ENCODE measurements around the gene DLG2.
A peak's percentile ranks its signal among the peaks of the same experiment; 100 is the strongest.

Gene DLG2

GRCh38 chr11:83728281-83728680, 1898.9 kb downstream of the DLG2 start:
- H3K4me3 ChIP-seq (ENCODE audit: low read depth, low read length): no peak overlapping the region
- DNase-seq (ENCODE audit: low read depth): no peak
- TF ChIP-seq CTCF (conservative IDR thresholded peaks at IDR 0.05; ENCODE audit: low read depth, low read length): no peak

- DNase-seq (ENCODE audit: low read depth): no peak
- H3K4me3 ChIP-seq (ENCODE audit: low read depth, low read length): no peak overlapping the region
- no peak for TF ChIP-seq CTCF (conservative IDR thresholded peaks at IDR 0.05; ENCODE audit: low read depth, low read length)
Observed at GRCh38 chr11:83727251-83727650, 1899.9 kb downstream of the DLG2 start.

- no peak for TF ChIP-seq CTCF (conservative IDR thresholded peaks at IDR 0.05; ENCODE audit: low read depth, low read length)
- no peak for DNase-seq (ENCODE audit: low read depth)
- no peak overlapping the region for H3K4me3 ChIP-seq (ENCODE audit: low read depth, low read length)
Observed at GRCh38 chr11:83726316-83726715, 1900.8 kb downstream of the DLG2 start.

GRCh38 chr11:83725728-83726127, 1901.4 kb downstream of the DLG2 start:
- no peak for TF ChIP-seq CTCF (conservative IDR thresholded peaks at IDR 0.05; ENCODE audit: low read depth, low read length)
- H3K4me3 ChIP-seq (ENCODE audit: low read depth, low read length): no peak overlapping the region

GRCh38 chr11:83725269-83725560, 1901.9 kb downstream of the DLG2 start:
- no peak overlapping the region for H3K4me3 ChIP-seq (ENCODE audit: low read depth, low read length)
- DNase-seq (ENCODE audit: low read depth): no peak

More at GRCh38 chr11:83725728-83726127, 1901.4 kb downstream of the DLG2 start:
- DNase-seq (ENCODE audit: low read depth): no peak

GRCh38 chr11:83723999-83724398, 1903.1 kb downstream of the DLG2 start:
- TF ChIP-seq CTCF (conservative IDR thresholded peaks at IDR 0.05; ENCODE audit: low read depth, low read length): peak; percentile 58
- peak overlapping the region; percentile 27 for H3K4me3 ChIP-seq (ENCODE audit: low read depth, low read length)
- DNase-seq (ENCODE audit: low read depth): peak; percentile 82

More at GRCh38 chr11:83725269-83725560, 1901.9 kb downstream of the DLG2 start:
- TF ChIP-seq CTCF (conservative IDR thresholded peaks at IDR 0.05; ENCODE audit: low read depth, low read length): no peak

- DNase-seq (ENCODE audit: low read depth): no peak
- no peak overlapping the region for H3K4me3 ChIP-seq (ENCODE audit: low read depth, low read length)
- TF ChIP-seq CTCF (conservative IDR thresholded peaks at IDR 0.05; ENCODE audit: low read depth, low read length): no peak
Observed at GRCh38 chr11:83722392-83723119, 1904.6 kb downstream of the DLG2 start.

Measured in choroid plexus epithelial cell (primary cell).